Nephron (organoid): ENCODE measurements around the gene PRSS12.

Experiments
- H3K27ac Mint-ChIP-seq, 3 experiments: 2 replicates each; pipeline ENCODE4 v1.8.0; 2020; ENCODE audit warnings: mixed read lengths in 3 of 3, mild to moderate bottlenecking in 2 of 3, moderate library complexity in 1 of 3
- H3K27me3 Mint-ChIP-seq: 2 replicates; pipeline ENCODE4 v1.8.0; 2021; ENCODE audit warnings: low read depth, mild to moderate bottlenecking, moderate library complexity, mixed read lengths
- H3K36me3 Mint-ChIP-seq: 2 replicates; pipeline ENCODE4 v1.8.0; 2020; ENCODE audit warnings: low read depth, mixed read lengths
- H3K4me1 Mint-ChIP-seq: 2 replicates; pipeline ENCODE4 v1.8.0; 2020; ENCODE audit warnings: mixed read lengths
- H3K4me3 Mint-ChIP-seq, 3 experiments: 2 replicates each; pipeline ENCODE4 v1.8.0; 2020; ENCODE audit warnings: mild to moderate bottlenecking in 3 of 3, mixed read lengths in 3 of 3, moderate library complexity in 2 of 3
- H3K9me3 Mint-ChIP-seq: 2 replicates; pipeline ENCODE4 v1.8.0; 2020; ENCODE audit warnings: mixed read lengths
- CTCF ChIP-seq, 3 experiments: fragments of 200-600 bp; sonication (generic); IDR thresholded peaks; one replicate each; pipeline ENCODE4 v1.5.0; 2021; ENCODE audit warnings: antibody characterized with exemption in 3 of 3; ENCODE audit not compliant: unreplicated experiment in 3 of 3

PRSS12 gene

GRCh38 chr4:118373614-118374255, 20.9 kb upstream of the PRSS12 start:
- H3K9me3 Mint-ChIP-seq: peaks cover 3% of the 10 kb centered on the region
- no peak for TF ChIP-seq CTCF (IDR thresholded peaks at IDR 0.05; ENCODE audit: unreplicated experiment in 3 of 3)
- no peaks in the 10 kb centered on the region for H3K36me3 Mint-ChIP-seq
- peak overlapping the region; percentile 25 to 83 (median 27) for H3K27ac Mint-ChIP-seq
- H3K27me3 Mint-ChIP-seq: no peaks in the 10 kb centered on the region
- H3K4me3 Mint-ChIP-seq: no peak overlapping the region
- H3K4me1 Mint-ChIP-seq: peaks cover 10% of the 10 kb centered on the region

GRCh38 chr4:118372251-118372650, 19.4 kb upstream of the PRSS12 start:
- Mint-ChIP-seq H3K4me3 (no peak overlapping the region), H3K36me3 (no peaks in the 10 kb centered on the region), H3K9me3 (peaks cover 3% of the 10 kb centered on the region), H3K27ac (no peak overlapping the region), H3K4me1 (peaks cover 10% of the 10 kb centered on the region), H3K27me3 (no peaks in the 10 kb centered on the region)
- TF ChIP-seq CTCF (IDR thresholded peaks at IDR 0.05; ENCODE audit: unreplicated experiment in 3 of 3): no peak

- Mint-ChIP-seq H3K4me1 (peaks cover 9% of the 10 kb centered on the region), H3K27me3 (no peaks in the 10 kb centered on the region), H3K4me3 (no peak overlapping the region), H3K27ac (no peak overlapping the region), H3K9me3 (no peaks in the 10 kb centered on the region), H3K36me3 (no peaks in the 10 kb centered on the region)
- no peak for TF ChIP-seq CTCF (IDR thresholded peaks at IDR 0.05; ENCODE audit: unreplicated experiment in 3 of 3)
Measured at GRCh38 chr4:118369231-118369630, 16.4 kb upstream of the PRSS12 start.

- H3K4me1 Mint-ChIP-seq: peaks cover 12% of the 10 kb centered on the region
- no peak overlapping the region for H3K27ac Mint-ChIP-seq
- no peaks in the 10 kb centered on the region for H3K36me3 Mint-ChIP-seq
- H3K27me3 Mint-ChIP-seq: no peaks in the 10 kb centered on the region
- H3K9me3 Mint-ChIP-seq: no peaks in the 10 kb centered on the region
- TF ChIP-seq CTCF (IDR thresholded peaks at IDR 0.05; ENCODE audit: unreplicated experiment in 3 of 3): no peak
- H3K4me3 Mint-ChIP-seq: no peak overlapping the region
Measured at GRCh38 chr4:118367872-118368271, 15.1 kb upstream of the PRSS12 start.

- no peak for TF ChIP-seq CTCF (IDR thresholded peaks at IDR 0.05; ENCODE audit: unreplicated experiment in 3 of 3)
- H3K27me3 Mint-ChIP-seq: no peaks in the 10 kb centered on the region
- H3K36me3 Mint-ChIP-seq: no peaks in the 10 kb centered on the region
- H3K27ac Mint-ChIP-seq: no peak overlapping the region
- peaks cover 17% of the 10 kb centered on the region for H3K4me1 Mint-ChIP-seq
- no peak overlapping the region for H3K4me3 Mint-ChIP-seq
- H3K9me3 Mint-ChIP-seq: no peaks in the 10 kb centered on the region
Measured at GRCh38 chr4:118367361-118367760, 14.6 kb upstream of the PRSS12 start.

- H3K4me3 Mint-ChIP-seq: peak overlapping the region in 1 of 3 experiments; percentile 13
- peaks cover 29% of the 10 kb centered on the region for H3K4me1 Mint-ChIP-seq
- H3K27me3 Mint-ChIP-seq: no peaks in the 10 kb centered on the region
- TF ChIP-seq CTCF (IDR thresholded peaks at IDR 0.05; ENCODE audit: unreplicated experiment in 3 of 3): no peak
- H3K36me3 Mint-ChIP-seq: no peaks in the 10 kb centered on the region
- H3K27ac Mint-ChIP-seq: peak overlapping the region; percentile 50 to 78 (median 66)
- H3K9me3 Mint-ChIP-seq: no peaks in the 10 kb centered on the region
Measured at GRCh38 chr4:118363166-118363565, 10.4 kb upstream of the PRSS12 start.
